Measurements from ENCODE around the gene GNAZ.

- TF ChIP-seq BHLHE40 (IDR thresholded peaks at IDR 0.05; ENCODE audit: borderline replicate concordance), result no peak
- TF ChIP-seq NFRKB (IDR thresholded peaks at IDR 0.05), result no peak
- no peak for TF ChIP-seq SP1 (IDR thresholded peaks at IDR 0.05)
- no peak for TF ChIP-seq ARNT (IDR thresholded peaks at IDR 0.05)
- TF ChIP-seq HDGF (IDR thresholded peaks at IDR 0.05; ENCODE audit: borderline replicate concordance), result no peak
Observed at GRCh38 chr22:23038902-23039301, 31.4 kb upstream of the GNAZ start.

Measured in HEK293T (cell line).